Cardiac muscle cell (in vitro differentiated cells and primary cell): ENCODE results near the gene YWHAG. TPM values are rescaled to one million over a fixed set of nuclear protein-coding genes. Genes with fewer than 3 reads are reported as not detected.
A peak's percentile ranks its signal among the peaks of the same experiment; 100 is the strongest.

Source experiments
- DNase-seq, 2 donors: peaks; one replicate each; pipeline versions ENCODE4 v3.0.0 to v3.0.0-alpha.2; 2010 to 2017; ENCODE audit warnings: low read depth in 1 of 2, low spot score in 1 of 2
- H3K27ac ChIP-seq: fragments of 200-600 bp; sonication (generic); 2 replicates; pipeline ENCODE4 v1.5.1; 2016
- H3K27me3 ChIP-seq: fragments of 200-600 bp; sonication (generic); 2 replicates; pipeline ENCODE4 v1.6.0; 2016; ENCODE audit warnings: control low read depth
- H3K36me3 ChIP-seq: fragments of 200-600 bp; sonication (generic); 2 replicates; pipeline ENCODE4 v1.5.1; 2016; ENCODE audit warnings: control low read depth
- H3K4me1 ChIP-seq: fragments of 200-600 bp; sonication (generic); 2 replicates; pipeline ENCODE4 v1.8.1; 2017; ENCODE audit warnings: low read depth, mild to moderate bottlenecking, mixed run types
- H3K4me3 ChIP-seq: fragments of 200-600 bp; sonication (generic); 2 replicates; pipeline ENCODE4 v1.5.1; 2016; ENCODE audit warnings: mild to moderate bottlenecking
- H3K9me3 ChIP-seq: fragments of 200-600 bp; sonication (generic); 2 replicates; pipeline ENCODE4 v1.5.1; 2017; ENCODE audit warnings: low read depth, mild to moderate bottlenecking, control low read depth
- CTCF ChIP-seq: IDR thresholded peaks from 2 replicates; pipeline ENCODE4 v1.5.1; 2012; ENCODE audit warnings: low read depth, mild to moderate bottlenecking, low read length
- polyA plus RNA-seq: library from polyadenylated mRNA; unstranded; fragments of >200 nt; fragmentation: Nextera tagmentation; extraction: Ambion mirVana; gene quantifications from 2 replicates; pipeline ENCODE4 v1.2.1, GENCODE V29; 2016
- total RNA-seq: library from RNA; depleted of rRNA; stranded (reverse); fragments of >200 nt; gene quantifications from 2 replicates; pipeline ENCODE4 v1.2.3, GENCODE V29; 2016

The YWHAG gene
- total and polyA plus RNA-seq, 2 experiments from 2014 or later = 25.0 to 97.9 TPM

- Histone ChIP-seq H3K4me3 (no peak overlapping the region), H3K27me3 (no peaks in the 10 kb centered on the region), H3K9me3 (no peaks in the 10 kb centered on the region), H3K27ac (peak overlapping the region; percentile 21), H3K36me3 (peaks cover 25% of the 10 kb centered on the region), H3K4me1 (peaks cover under 1% of the 10 kb centered on the region)
- no peak for TF ChIP-seq CTCF
- DNase-seq = no peak
Observed at GRCh38 chr7:76351372-76351771, 7.4 kb downstream of the YWHAG start.

GRCh38 chr7:76349313-76349885 lies 9.4 kb downstream of the YWHAG start:
- TF ChIP-seq CTCF = no peak
- no peaks in the 10 kb centered on the region for H3K4me1 ChIP-seq
- H3K27me3 ChIP-seq = no peaks in the 10 kb centered on the region
- H3K36me3 ChIP-seq = peaks cover 30% of the 10 kb centered on the region
- no peak for DNase-seq
- no peak overlapping the region for H3K4me3 ChIP-seq
- H3K27ac ChIP-seq = no peak overlapping the region
- H3K9me3 ChIP-seq = no peaks in the 10 kb centered on the region

GRCh38 chr7:76347710-76348109 lies 11.1 kb downstream of the YWHAG start:
- Histone ChIP-seq H3K4me3 (no peak overlapping the region), H3K27me3 (no peaks in the 10 kb centered on the region), H3K4me1 (no peaks in the 10 kb centered on the region), H3K9me3 (no peaks in the 10 kb centered on the region), H3K27ac (no peak overlapping the region), H3K36me3 (peaks cover 30% of the 10 kb centered on the region)
- TF ChIP-seq CTCF = no peak
- DNase-seq = no peak

- peak in 1 of 2 donors; percentile 25 for DNase-seq
- peak overlapping the region; percentile 37 for H3K27ac ChIP-seq
- no peaks in the 10 kb centered on the region for H3K27me3 ChIP-seq
- peaks cover 9% of the 10 kb centered on the region for H3K4me1 ChIP-seq
- peaks cover 30% of the 10 kb centered on the region for H3K36me3 ChIP-seq
- no peak for TF ChIP-seq CTCF
- no peak overlapping the region for H3K4me3 ChIP-seq
- H3K9me3 ChIP-seq = no peaks in the 10 kb centered on the region
Observed at GRCh38 chr7:76346778-76347177, 12.0 kb downstream of the YWHAG start.

- Histone ChIP-seq H3K9me3 (no peaks in the 10 kb centered on the region), H3K36me3 (peaks cover 30% of the 10 kb centered on the region), H3K27ac (peak overlapping the region; percentile 37)
Observed at GRCh38 chr7:76346097-76346496, 12.7 kb downstream of the YWHAG start.

More at GRCh38 chr7:76346097-76346496, 12.7 kb downstream of the YWHAG start:
- H3K4me3 ChIP-seq = no peak overlapping the region
- H3K4me1 ChIP-seq = peaks cover 14% of the 10 kb centered on the region
- TF ChIP-seq CTCF = no peak
- H3K27me3 ChIP-seq = no peaks in the 10 kb centered on the region
- DNase-seq = no peak
